IPS-20b (cell line): ENCODE measurements around the gene IGDCC3.

ENCODE experiments used
- H3K27ac ChIP-seq: one replicate; pipeline ENCODE4 v1.5.1; 2013; ENCODE audit warnings: low read length
- H3K27me3 ChIP-seq: 2 replicates; pipeline ENCODE4 v1.6.1; 2013; ENCODE audit warnings: mild to moderate bottlenecking, low read length, inconsistent platforms; ENCODE audit not compliant: insufficient read depth
- H3K36me3 ChIP-seq: 2 replicates; pipeline ENCODE4 v1.6.1; 2013; ENCODE audit warnings: low read depth, mild to moderate bottlenecking, inconsistent platforms, low read length, moderate library complexity; ENCODE audit not compliant: insufficient read depth
- H3K4me1 ChIP-seq: 2 replicates; pipeline ENCODE4 v1.6.1; 2013; ENCODE audit warnings: mild to moderate bottlenecking, control low read depth, inconsistent platforms, low read length, moderate library complexity; ENCODE audit not compliant: insufficient read depth
- H3K4me3 ChIP-seq: 2 replicates; pipeline ENCODE4 v1.5.1; 2013; ENCODE audit warnings: mild to moderate bottlenecking, low read length, inconsistent platforms
- H3K9ac ChIP-seq: 2 replicates; pipeline ENCODE4 v1.6.1; 2013; ENCODE audit warnings: low read depth, mild to moderate bottlenecking, inconsistent platforms, low read length, moderate library complexity
- H3K9me3 ChIP-seq: 2 replicates; pipeline ENCODE4 v1.6.1; 2013; ENCODE audit warnings: mild to moderate bottlenecking, low read depth, low read length, inconsistent platforms; ENCODE audit not compliant: insufficient read depth

Gene IGDCC3

DNA sequence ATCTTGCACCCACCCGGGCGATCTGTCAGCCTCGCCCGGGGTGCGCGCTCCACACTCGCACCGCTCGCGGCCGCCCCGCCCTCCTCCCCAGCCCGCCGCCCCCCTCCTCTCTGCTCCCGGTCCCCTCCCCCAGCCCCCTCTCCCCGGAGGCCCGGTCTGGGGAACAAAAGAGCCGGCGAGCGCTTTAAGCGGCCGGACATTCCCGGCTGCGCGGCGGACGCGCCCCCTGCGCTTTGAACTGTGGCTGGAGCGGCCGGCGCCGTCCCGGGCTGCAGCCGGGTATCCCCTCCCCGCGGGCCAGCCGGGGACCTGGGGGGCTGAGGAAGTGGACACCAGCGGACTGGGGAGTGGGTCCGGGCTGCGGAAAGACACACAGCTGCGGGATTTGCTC lies at the start of gene IGDCC3:
TSS of gene IGDCC3 (minus strand) at position 27 of the 391 bp plus-strand sequence. CDS start 214 bp downstream, outside the sequence.
- peak within 1 kb of the TSS; percentile 45 for H3K27ac ChIP-seq
- no peaks in the 10 kb centered on the region for H3K9me3 ChIP-seq
- H3K4me3 ChIP-seq: peak within 1 kb of the TSS; percentile 97
- H3K9ac ChIP-seq: peak within 1 kb of the TSS; percentile 90
- peaks cover 30% of the 10 kb centered on the region for H3K36me3 ChIP-seq
- H3K4me1 ChIP-seq: peaks cover 10% of the 10 kb centered on the region; the same call in 1 of the 2 replicates
- H3K27me3 ChIP-seq: peaks cover 38% of the 10 kb centered on the region

DNA sequence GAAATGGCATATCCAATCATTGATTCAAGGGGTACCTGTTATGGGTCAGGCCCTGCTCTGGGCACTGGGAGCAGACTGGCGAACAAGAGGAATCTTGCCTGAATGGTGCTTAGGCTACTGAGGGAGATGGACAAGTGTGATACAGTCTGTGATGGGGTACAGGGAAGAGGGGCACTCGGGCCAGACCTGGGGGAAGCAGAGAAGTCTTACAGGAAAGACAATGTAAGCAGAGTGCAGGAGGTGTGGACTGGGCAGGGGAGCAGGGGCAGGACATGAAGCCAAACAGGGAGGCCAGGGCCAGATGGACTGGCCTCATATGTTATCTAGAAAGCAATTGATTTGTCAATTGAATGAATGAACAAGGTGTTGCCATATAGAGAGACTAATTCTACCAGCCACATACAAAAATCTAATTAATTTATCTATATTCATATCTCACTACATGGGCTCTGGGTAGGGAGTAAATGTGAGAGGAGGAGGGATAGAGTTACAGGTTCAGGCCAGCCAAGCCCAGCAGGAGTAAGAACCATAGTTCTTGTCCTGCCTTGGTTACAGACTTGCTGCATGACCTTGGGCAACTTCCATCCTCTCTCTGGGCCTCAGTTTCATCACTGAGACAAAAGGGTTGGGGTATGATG lies 48.5 kb upstream of the IGDCC3 start:
- H3K36me3 ChIP-seq: no peaks in the 10 kb centered on the region
- H3K9ac ChIP-seq: no peak overlapping the region
- H3K4me3 ChIP-seq: no peak overlapping the region
- peaks cover 17% of the 10 kb centered on the region for H3K27me3 ChIP-seq
- no peaks in the 10 kb centered on the region for H3K9me3 ChIP-seq
- H3K27ac ChIP-seq: no peak overlapping the region
- H3K4me1 ChIP-seq: peaks cover 5% of the 10 kb centered on the region; the same call in 1 of the 2 replicates

DNA sequence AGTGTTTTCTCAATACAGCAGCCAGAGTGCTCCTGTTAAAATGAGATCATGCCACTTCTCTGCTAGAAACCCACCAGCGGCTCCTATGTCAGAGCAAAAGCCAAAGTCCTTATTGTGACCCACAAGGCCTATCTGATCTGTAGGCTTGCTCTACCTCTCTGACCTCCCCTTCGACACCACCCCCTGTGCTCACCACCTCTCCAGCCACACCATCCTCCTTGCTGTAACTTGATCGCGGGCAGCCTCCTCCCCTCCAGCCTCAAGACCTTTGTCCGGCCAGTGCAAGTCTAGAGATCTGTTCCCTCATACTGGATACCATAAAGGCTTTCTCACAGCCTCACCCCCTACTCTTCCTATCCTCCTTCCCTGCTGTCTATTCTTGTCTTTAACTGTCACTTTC lies 46.9 kb upstream of the IGDCC3 start:
- Histone ChIP-seq H3K27me3 (peaks cover 20% of the 10 kb centered on the region), H3K4me3 (no peak overlapping the region), H3K4me1 (peaks cover 15% of the 10 kb centered on the region), H3K36me3 (no peaks in the 10 kb centered on the region), H3K9me3 (no peaks in the 10 kb centered on the region), H3K27ac (no peak overlapping the region), H3K9ac (no peak overlapping the region)

DNA sequence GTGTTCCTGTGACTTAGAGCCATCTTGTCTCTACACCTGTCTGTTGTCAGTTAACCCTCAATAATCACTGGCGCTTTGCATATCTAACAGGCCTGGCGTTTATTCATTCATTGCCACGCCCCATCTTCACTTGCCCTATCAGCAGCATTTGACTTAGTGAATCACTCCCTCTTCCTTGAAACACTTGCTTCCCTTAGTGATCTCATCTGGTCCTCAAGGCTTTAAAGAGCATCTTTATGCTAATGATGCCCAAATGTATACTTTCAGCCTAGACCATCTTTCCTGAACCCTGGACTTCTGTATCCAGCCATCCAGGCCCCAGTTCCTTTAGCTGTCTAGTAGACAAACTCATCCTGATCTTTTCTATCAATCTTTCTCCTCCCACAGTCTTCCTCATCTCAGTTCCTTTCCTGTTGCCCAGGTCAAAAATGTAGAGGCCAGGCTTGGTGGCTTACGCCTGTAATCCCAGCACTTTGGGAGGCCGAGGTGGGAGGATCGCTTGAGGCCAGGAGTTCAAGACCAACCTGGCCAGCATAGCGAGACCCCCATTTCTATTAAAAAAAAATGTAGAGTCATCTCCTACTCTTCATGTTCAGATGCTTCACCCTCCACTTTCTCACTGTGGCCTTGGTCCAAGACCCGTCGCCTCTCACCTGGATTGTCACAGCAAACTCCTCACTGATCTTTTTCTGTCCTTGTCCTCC lies 46.3 kb upstream of the IGDCC3 start:
- Histone ChIP-seq H3K36me3 (no peaks in the 10 kb centered on the region), H3K27ac (no peak overlapping the region), H3K4me3 (peak overlapping the region; percentile 81; the same call in 1 of the 2 replicates), H3K9me3 (no peaks in the 10 kb centered on the region), H3K9ac (no peak overlapping the region), H3K27me3 (peaks cover 20% of the 10 kb centered on the region), H3K4me1 (peaks cover 21% of the 10 kb centered on the region)

DNA sequence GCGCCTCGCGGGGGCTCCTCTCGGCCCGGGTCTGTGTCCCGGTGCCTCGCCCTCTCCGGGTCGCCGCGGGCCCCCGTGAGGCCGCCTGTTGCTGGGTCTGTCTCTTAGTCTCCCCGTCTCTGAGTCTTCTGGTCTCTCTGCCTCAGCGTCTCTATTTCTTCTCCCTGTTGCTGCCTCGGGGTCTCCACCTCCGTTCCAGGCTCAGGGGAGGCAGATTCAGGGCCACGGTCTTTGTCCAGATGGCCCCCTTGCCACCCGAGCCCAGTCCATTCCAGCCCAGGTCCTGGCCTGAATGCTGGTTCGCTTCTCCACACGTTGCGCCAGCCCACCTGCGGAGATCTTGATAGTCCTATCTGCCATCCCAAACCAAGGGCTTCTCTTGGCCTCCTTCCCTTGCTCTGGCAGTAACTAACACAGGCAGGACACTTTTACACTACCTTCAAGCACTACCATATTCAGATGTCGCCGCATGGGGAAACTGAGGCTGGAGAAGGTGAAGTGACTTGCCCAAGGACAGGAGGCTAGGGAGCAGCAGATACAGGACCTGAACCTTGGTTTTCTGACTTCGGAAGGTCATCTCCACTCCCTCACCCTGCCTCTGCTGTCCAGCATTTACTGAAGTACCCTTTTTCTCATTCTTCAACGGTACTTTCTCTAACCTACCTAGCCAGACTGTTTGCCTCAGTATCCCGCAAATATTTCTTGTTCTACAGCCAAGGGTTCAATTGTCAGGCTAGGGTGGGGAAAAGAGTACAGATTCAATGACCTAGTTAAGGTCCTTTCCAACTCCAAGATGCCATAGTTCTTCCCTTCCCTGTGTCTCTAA lies 45.6 kb upstream of the IGDCC3 start:
- peak overlapping the region; percentile 81 for H3K9ac ChIP-seq

DNA sequence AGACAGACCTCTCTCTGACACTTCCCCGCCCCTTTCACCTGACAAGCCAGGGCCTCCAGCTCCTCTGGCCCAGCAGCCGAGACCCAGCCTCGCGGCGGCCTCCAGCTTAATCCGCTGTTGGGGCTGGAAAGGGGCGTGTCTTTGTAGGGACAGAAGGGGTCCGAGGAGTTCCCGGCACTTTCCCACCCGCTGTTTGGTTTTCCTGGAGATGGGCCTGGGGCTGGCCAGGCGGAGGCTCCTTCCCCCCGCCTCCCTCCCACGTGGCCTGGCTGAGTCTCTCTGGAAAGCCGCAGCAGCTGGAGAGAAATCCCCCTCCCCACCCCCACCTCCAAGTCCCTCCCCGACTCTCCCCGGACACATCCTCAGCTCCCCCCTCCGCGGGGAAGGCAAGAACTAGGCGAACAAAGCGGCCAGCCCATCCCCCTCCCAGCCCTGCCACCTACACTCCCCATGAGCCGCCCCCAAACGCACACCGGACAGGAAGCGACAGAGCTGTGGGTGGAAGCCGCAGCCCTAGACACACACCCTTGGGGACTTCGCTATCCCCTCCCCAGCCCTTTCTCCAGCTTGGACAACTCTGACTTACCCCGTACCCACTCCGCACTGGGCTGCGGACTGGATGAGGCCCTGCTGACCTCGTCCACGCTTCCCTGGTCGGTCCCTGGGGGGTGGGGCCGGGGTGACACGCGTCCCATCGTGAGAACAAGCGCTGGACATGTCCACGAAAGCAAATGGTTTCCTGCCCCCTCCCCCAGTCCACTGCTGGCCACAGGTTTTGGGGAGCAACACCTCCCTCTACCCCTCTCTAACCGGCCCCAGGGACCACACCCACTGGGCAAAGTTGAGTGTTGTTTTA lies 43.8 kb upstream of the IGDCC3 start:
- H3K4me1 ChIP-seq: peaks cover 42% of the 10 kb centered on the region

More for the DNA sequence above, 45.6 kb upstream of the IGDCC3 start:
- peaks cover 20% of the 10 kb centered on the region for H3K27me3 ChIP-seq
- H3K27ac ChIP-seq: no peak overlapping the region
- H3K9me3 ChIP-seq: no peaks in the 10 kb centered on the region
- peak overlapping the region; percentile 81 for H3K4me3 ChIP-seq
- H3K36me3 ChIP-seq: no peaks in the 10 kb centered on the region
- peaks cover 26% of the 10 kb centered on the region for H3K4me1 ChIP-seq

DNA sequence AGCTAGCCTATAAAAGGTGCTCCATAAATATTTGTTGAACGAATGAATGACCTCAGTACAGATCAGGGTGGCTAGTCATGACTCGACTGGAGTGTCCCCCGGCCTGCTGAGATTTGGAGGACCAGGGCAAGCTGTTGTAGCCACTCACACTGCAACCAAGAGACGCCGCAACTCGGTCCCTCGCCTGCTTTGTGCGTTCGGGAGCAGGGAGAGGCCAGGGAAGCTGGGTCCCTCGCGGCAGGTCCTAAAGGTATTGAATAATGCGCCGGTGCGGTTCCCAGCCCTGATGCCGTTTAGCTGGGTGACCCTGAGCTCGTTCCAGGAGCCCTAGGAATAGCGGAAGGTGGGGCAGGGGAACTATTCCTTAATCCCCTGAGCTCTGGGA lies 43.2 kb upstream of the IGDCC3 start:
- H3K27ac ChIP-seq: no peak overlapping the region
- peaks cover 20% of the 10 kb centered on the region for H3K27me3 ChIP-seq
- H3K9ac ChIP-seq: peak overlapping the region; percentile 72; the same call in 1 of the 2 replicates
- H3K9me3 ChIP-seq: no peaks in the 10 kb centered on the region
- H3K36me3 ChIP-seq: no peaks in the 10 kb centered on the region
- peaks cover 46% of the 10 kb centered on the region for H3K4me1 ChIP-seq
- H3K4me3 ChIP-seq: peak overlapping the region; percentile 85

More for the DNA sequence above, 43.8 kb upstream of the IGDCC3 start:
- Histone ChIP-seq H3K4me3 (peak overlapping the region; percentile 85), H3K27ac (peak overlapping the region; percentile 97), H3K9me3 (no peaks in the 10 kb centered on the region), H3K36me3 (no peaks in the 10 kb centered on the region), H3K27me3 (peaks cover 20% of the 10 kb centered on the region), H3K9ac (peak overlapping the region; percentile 91)

DNA sequence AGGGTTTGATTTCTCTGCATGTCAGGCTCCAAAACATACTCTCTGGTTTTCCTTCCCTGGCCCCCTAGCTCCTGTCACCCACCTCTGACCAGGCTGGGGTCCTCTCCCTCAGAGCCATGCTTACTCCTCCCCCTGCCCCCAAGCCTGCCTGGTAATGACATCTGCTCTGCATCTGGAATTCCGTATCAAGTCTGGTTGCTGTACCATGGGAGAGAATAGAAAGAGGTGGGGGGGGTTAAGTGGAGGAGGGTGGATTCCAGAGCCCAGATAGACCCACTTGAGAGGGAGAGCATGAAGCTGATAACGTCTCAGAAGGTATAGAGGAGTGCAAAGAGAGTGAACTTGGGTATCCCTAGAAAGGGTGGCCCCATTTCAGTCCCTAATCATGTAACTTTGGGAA lies 40.8 kb upstream of the IGDCC3 start:
- Histone ChIP-seq H3K27me3 (peaks cover 12% of the 10 kb centered on the region), H3K9ac (no peak overlapping the region), H3K27ac (no peak overlapping the region), H3K4me3 (no peak overlapping the region), H3K36me3 (no peaks in the 10 kb centered on the region), H3K4me1 (peaks cover 64% of the 10 kb centered on the region), H3K9me3 (no peaks in the 10 kb centered on the region)

DNA sequence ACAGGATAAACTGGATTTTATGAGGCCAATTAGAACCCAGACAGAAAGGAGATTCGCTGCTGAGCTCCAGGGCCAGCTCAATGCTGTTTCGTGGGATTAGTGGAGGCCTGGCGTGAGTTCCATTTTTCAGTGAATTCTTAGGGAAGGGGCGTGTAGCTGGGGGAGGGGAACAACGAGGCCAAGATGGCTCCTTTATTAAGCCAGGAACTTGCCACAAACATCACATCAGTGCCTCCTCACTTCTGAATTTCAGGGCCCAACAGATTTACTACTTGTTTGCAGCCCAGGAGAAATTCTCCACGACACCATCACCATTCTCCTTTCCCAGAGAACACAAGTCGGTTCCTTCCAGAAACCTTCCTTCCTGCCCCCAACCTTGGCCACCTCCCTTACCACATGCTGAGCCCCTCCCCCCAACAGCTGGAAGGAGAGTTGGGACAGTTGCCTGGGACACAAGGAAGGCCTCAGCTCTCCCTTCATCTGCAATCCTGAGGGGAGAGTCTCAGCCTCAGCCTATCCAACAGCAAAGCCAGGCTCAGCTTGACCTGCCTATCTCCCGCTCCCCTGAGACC lies 39.1 kb upstream of the IGDCC3 start:
- Histone ChIP-seq H3K9ac (peak overlapping the region; percentile 63; the same call in 1 of the 2 replicates), H3K27me3 (peaks cover 3% of the 10 kb centered on the region; the same call in 1 of the 2 replicates), H3K4me1 (peaks cover 65% of the 10 kb centered on the region), H3K36me3 (no peaks in the 10 kb centered on the region), H3K9me3 (no peaks in the 10 kb centered on the region), H3K27ac (peak overlapping the region; percentile 85), H3K4me3 (peak overlapping the region; percentile 40; the same call in 1 of the 2 replicates)

DNA sequence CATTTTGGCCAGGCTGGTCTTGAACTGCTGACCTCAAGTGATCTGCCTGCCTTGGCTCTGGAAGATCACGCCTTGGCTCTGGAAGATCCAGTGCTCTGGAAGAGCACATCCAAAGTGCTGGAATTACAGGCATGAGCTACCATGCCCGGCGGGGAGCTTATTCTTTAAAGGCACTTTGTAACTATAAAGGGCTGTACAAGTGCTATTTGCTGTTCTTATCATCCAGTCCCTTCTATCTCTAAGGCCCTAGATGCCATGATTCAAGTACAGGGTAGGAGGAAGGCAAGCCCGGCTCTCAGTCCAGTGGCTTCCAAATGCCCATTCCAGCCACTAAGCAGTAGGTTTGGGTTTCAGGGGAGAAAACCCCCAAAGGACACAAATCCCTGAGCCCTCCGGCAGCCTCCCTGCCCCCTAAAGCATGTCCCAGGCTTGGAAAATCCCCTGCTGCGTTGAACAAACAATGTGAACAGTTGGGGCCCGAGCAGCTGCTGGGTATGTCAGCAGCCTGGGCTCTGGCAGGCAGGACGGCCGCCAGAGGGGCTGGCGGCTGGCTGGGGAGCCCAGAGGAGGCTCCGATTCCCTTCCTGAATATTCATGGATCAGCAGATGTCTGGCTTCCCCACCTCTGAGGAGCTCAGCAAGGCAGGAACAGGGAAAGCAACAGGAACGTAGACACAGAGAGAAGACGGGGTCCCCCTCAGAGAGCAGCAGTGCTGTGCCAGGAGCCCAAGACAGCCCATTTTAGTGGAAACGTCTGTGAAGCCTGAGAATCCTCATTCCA lies 37.2 kb upstream of the IGDCC3 start:
- H3K27me3 ChIP-seq: no peaks in the 10 kb centered on the region
- no peaks in the 10 kb centered on the region for H3K36me3 ChIP-seq
- H3K4me1 ChIP-seq: peaks cover 71% of the 10 kb centered on the region
- peak overlapping the region; percentile 27; the same call in 1 of the 2 replicates for H3K4me3 ChIP-seq
- no peaks in the 10 kb centered on the region for H3K9me3 ChIP-seq
- peak overlapping the region; percentile 73 for H3K9ac ChIP-seq
- peak overlapping the region; percentile 16 for H3K27ac ChIP-seq
